ENCODE results near the gene TIMM44.
"Not testable (repeated sequence)": the region's sequence is repeated elsewhere in the genome, so short reads cannot be mapped to it uniquely, and the experiment has no call there.

TIMM44 gene

DNA sequence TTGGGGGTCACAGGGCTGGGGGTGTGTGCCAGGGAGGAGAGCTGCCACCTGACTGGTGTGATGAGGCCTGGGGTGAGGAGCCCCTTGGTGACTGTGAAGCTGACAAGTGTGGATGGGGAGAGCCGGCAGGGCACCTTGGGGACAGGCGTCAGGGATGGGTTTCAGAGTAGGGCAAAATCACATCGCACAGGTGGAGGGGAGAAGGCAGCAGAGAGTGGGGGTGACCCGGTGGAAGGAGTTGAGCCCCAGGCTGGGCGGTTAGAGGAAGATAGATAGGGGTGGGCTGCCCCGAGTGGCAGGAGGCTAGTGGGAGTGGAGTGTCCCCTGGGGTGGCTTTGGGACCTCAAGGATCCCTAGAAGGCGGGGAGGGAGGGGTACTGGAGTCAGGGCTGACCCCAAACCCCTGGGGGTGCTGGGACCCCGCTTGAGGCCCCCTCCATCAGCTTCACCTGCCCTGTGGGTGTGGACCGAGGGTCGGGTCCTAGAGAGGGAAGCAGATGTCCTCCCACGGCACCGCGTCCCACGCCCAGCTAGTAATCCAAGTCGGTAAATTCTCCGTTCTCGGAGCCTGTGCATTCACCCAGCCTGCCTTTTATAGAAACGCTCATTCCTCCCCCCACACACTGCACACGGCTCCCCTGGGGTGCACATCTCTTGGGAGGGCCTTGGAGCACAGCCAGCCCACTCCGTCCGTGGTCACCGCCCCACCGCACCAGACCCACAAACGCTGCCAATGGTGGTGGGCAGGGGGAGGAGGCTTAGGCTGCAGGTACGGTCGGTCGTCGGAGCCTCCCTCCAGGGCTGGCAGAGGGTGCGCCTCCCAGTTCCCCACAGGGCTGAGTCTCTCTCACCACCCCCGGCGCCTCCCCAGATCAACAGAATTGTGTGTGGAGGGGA lies 19.9 kb downstream of the TIMM44 start:
- no peak for DNase-seq

DNA sequence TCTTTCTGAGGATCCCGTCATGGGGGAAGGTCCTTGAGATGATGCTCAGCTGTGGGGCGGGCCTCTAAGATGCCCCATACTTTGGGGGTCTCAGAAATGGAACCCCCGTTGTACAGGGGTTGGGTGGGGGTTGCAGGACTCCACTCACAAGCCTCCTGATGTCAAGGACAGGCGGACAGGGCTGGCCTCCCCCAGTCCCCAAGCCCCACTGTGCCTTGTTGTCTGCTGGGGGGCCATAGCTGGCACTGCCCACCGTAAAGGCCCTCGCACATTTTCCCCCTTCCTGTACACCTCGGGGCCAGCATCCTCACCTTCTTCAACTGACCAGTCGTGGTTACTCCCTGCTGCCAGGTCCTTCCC lies 20.6 kb downstream of the TIMM44 start:
- DNase-seq, result no peak

DNA sequence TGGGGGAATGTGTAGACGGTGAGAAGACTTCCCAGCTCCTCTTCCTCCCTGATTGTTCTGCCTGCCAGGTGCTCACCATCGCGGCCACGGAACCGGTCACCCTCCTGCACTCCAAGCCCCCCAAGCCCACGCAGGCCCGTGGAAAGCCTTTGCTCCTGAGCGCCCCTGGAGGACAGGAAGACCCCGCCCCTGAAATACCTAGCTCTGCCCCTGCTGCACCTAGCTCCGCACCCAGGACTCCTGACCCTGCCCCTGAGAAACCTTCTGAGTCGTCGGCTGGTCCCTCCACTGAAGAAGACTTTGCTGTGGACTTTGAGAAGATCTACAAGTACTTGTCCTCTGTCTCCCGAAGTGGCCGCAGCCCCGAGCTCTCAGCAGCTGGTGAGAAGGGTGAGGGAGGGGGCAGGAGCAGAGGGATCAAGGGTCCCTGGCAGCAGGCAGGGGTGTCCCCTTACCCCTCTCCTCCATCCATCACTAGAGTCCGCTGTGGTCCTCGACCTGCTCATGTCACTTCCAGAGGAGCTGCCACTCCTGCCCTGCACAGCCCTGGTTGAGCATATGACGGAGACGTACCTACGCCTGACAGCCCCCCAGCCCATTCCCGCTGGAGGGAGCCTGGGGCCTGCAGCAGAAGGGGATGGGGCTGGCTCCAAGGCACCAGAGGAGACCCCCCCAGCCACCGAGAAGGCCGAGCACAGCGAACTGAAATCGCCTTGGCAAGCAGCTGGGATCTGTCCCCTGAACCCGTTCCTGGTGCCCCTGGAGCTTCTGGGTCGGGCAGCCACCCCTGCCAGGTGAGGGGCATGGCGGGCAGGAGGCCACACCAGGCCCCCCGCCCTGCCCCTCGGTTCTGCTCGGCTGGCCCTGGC lies 21.3 kb downstream of the TIMM44 start:
- DNase-seq, result no peak

DNA sequence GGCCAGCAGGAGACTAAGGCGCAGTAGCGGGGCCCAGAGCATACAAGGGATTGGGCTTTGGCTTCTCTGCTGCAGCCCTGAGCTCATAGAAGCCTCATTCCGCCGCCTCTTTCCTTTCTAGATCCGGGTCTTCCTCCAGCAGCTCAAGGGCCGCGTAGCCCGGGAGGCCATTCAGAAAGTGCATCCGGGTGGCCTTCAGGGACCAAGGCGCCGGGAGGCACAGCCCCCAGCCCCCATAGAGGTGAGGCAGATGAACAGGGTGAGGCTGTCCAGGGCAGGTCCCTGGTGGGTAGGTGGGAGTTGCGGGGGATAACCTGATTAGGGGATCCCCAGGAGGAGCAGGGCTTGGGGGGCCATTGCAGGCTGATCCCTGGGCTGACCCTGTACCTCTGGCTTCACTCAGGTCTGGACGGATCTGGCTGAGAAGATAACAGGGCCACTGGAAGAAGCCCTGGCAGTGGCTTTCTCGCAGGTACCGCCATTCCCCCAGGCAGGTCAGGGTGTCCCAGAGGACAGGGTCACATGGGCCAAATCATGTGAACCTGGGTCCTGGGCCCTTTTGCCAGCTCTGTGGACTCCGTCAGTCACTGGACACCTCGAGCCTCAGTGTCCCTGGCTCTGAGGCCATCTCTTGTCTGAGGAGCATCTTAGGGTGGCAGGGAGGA lies 22.0 kb downstream of the TIMM44 start:
- no peak for DNase-seq

DNA sequence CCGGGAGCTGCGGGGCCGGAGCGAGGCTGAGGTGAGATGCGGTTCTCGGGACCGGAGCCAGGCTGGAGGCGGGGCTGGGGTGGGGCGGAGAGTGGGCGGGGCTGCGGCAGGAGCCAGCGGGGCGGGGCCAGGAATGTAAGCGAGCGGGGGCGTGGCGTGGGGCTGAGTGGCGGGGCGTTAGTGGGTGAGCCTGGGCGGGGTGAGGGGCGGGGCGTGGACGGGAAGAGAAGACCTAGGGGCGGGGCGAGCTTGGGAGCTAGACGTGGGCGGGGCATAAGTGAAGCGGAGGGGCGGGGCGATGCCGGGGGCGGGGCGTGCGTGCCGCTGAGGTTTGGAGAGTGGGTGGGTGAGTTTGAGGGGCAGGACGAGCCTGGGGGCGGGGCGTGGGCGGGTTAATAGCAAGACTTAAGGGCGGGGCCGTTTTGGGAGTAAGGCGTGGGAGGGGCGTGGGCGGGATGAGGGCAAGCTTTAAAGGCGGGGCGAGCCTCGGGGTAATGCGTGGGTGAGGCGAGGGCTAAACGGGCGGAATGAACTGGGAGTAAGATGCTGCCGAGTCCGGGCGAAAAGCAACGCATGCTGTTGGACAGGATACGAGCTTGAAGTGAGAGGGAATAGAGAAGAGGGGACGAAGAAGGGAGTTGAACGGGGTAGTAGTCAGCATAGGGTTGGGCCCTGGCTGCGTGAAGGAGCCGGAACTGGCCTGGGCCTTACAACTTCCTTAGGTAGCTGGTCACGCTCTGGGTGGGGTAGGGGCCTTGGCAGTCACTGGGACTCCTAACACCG lies 22.8 kb downstream of the TIMM44 start:
- peak; percentile 92 to 97 for DNase-seq

DNA sequence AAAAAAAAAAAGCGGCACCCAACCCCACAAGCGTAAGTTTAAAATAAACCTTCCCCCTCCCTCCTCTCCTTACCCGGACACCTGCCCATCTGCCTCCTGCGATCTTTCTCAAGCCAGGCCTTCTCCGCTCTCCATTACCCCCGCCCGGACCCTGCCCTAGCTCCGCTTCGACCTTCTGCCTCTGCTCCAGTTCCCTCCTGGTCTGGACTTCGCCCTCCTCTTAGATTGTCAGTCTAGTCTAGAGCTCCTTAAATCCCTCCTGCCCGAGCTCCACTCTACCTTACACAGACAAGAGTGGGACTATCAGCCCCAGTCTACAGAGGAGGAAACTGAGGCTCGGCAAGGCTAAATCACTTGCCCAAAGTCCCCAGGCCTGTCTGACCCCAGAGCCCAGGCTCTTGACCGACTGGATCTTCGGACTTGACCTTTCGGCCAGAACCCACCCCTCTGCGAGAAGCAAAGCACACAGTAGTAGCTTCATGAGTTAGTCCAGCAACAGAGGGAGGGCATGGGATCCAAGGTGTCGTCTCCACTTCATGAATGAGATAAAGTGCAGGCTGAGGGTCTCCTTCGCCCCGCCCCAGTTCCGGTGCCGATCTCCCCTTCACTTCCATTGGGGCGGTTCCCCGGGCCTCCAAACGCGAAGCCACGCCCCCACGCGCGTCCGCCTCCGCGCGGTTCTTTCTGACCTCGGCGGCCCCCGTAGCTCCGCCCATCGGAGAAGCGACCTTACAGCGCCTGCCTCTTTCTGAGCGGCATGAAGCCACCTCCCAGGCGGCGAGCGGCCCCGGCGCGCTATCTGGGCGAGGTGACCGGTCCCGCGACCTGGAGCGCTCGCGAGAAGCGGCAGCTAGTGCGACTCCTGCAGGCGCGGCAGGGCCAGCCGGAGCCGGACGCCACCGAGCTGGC lies 23.6 kb downstream of the TIMM44 start, which contains the start of gene SNAPC2:
SNAPC2 (plus strand) TSS at position 729 of the 909 bp plus-strand sequence; CDS start at position 758, 29 bp downstream.
- peak; percentile 89 to 95 for DNase-seq

DNA sequence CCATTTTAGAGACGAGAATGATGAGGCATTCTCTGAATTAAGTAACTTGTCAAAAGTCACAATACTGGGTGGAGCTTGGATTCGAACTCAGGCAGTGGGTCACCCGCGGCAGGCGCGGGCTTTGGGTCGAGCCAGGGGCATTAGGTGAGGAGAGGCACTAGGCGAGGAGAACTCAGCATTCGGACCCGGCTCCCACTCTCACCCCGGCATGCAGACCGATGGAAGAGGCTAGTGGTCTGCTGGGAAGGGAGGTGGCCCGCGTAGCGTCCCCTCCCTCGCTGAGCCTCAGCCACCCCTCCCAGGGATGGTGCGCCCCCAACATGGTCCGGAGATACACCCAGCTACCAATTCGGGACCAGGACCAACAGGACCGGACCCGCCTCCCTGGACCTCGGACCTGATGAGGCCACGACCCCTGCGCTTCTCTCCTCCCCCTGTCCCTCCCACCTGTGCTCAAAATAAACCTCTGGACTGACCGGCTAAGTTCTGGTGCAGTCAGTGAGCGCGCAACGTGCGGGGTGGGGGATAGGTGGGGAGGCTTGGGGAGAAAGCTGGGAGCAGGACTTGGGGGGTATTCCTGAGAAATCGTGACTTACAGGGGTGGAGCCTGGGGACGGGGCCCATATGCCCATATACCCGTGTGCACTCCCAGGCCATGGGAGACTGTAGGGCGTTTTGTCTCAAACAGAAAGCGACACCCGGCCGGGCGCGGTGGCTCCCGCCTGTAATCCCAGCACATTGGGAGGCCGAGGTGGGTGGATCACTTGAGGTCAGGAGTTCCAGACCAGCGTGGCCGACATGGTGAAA lies 24.6 kb downstream of the TIMM44 start:
- DNase-seq, result peak in 1 of 2 experiments; percentile 28

DNA sequence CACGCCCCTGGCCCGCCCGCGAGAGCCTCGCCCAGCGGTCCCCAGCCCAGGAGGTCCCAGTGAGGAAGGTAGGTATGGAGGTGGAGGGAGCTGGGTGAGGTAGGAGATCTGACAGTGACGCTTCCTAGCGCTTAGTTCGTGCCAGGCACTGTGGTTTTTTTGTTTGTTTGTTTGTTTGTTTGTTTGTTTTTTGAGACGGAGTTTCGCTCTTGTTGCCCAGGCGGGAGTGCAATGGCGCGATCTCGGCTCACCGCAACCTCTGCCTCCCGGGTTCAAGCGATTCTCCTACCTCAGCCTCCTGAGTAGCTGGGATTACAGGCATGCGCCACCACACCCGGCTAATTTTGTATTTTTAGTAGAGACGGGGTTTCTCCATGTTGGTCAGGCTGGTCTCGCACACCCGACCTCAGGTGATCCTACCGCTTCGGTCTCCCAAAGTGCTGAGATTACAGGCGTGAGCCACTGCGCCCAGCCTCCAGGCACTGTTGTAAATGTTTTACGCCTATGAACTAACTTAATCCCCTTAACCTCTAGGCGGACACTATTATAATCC lies 25.3 kb downstream of the TIMM44 start:
- DNase-seq, result not testable (repeated sequence)

DNA sequence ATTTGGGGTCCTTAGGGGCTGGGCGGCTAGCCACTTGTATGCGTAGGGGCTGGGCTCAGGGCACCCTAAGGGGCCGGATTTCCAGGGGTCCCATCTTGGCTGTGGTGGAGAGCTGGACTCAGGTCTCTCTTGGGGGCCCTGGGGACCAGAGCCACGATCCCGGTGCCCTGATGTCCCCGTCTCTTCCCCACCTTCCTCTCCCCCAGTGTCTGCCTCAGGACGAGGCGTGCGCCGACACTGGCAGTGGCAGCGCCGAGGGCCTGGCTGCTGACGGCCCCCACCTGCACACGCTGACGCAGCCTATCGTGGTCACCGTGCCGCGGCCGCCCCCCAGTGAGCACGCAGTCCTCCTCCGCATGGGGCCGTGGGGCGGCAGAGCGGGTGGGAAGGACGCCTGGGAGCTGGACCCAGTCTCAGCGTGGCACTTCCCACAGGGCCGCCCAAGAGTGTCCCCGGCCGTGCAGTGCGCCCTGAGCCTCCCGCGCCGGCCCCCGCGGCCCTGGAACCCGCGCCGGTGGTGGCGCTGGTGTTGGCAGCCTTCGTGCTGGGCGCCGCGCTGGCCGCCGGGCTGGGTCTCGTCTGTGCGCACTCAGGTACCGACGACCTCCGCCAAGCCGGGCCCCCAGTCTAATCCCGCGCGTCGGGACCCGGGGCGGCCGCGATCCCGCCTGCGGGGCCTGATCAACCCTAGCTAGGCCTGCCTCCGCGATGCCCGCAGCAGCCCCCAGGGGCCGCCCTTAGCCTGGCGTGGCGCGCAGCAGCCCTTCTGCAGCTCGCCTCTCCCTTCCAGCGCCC lies 26.0 kb downstream of the TIMM44 start:
- DNase-seq, result peak; percentile 37 to 67

DNA sequence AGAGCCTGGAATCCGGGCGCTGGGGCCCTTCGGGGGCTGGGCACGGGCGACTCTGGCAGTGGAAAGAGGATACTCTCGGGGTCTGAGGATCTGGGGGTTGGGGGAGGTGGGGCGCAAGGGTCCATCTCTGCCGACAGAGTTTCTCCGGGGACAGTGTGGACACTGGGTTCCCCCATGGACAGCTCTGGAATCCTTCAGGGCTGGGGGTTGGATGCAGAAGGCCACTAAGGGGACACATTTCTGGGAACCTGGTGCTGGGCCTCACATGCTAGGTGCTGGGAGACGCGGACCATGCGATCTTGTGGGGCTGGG lies 26.6 kb downstream of the TIMM44 start:
- DNase-seq, result no peak

DNA sequence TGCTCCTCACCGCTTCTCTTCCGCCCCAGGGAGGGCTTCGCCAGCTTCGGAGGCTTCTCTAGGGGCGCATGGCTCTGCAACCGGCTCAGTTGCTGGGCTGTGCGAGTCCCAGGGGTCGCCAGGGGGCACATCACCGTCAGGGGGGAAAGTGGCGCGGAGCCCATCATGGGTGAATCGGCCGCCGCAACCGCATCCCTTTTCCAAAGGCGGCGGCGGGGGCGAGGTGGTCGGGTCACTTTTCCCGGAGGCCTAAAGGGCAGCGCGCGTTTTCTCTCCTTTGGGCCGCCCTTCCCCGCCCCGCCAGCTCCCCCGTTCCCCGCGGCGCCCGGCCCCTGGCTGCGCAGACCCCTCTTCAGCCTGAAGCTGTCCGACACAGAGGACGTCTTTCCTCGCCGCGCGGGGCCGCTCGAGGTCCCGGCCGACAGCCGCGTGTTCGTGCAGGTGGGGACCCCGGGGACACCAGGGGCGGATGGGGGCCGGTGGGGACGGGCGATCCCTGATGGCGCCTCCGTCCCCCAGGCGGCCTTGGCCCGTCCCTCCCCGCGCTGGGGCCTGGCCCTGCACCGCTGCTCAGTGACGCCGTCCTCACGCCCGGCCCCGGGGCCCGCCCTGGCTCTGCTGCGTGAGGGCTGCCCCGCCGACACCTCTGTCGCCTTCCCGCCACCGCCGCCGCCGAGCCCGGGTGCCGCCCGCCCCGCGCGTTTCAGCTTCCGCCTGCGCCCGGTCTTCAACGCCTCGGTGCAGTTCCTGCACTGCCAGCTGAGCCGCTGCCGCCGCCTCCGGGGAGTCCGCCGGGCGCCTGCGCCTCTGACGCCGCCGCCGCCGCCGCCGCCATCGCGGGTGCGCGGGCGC lies 27.1 kb downstream of the TIMM44 start:
- peak in 1 of 2 experiments; percentile 51 for DNase-seq

DNA sequence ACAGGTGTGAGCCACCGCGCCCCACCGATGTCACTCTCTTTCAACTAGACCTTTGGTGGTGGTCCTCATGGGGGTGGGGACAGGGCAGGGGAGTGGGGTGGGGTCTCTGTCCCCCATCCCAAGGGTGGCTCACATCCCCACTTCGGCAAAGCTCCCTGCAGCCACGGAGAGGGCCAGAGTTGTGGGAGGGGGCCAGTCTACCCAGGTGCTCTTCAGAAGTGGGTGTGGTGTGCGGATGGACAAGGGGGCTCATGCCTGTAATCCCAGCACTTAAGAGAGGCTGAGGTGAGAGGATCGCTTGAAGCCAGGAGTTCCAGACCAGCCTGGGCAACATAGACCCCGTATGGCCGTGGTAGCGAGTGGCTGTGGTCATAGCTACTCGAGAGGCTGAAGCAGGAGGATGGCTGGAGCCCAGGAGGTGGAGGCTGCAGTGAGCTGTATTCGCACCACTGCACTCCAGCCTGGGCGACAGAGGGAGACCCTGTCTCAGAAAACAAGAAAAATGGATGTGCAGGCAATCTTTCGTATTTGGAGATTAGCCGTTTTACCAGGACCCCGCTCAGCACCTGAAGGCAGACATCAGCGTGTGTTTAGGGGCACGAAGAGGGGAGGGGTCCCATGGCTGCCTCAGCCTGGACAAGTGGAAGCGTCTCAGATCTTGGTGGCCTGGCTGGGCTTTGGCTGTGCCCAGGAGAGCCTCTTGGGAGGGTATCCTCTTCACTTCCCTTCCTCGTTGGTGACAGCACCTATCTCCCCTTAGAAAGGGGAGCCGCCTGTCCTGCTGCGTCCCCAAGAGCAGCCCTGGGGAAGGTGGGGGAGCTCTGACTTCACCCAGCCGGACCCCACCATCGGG lies 28.0 kb downstream of the TIMM44 start:
- no peak for DNase-seq

DNA sequence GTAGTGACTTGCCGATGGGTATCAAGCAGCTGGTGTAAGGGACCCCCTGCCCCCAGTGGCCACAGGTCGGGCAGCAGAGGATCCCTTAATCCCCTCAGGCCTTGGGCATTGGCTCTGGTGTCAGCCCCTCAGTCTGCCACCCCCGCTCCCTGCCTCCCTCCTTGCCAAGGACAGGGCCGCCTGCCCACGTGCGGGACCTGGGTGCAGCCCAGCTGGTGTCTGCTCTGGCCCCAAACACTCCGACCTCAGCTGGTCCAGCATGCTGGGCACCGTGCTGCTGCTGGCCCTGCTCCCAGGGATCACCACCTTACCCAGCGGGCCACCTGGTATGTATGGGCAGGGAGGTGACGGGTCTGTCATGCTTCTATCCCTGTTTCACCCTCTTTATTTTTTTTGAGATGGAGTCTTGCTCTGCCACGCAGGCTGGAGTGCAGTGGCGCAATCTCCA lies 28.8 kb downstream of the TIMM44 start, which contains the start of gene TGFBR3L:
TGFBR3L (plus strand) TSS at position 233 of the 448 bp plus-strand sequence.
- DNase-seq, result peak in 1 of 2 experiments; percentile 20

DNA sequence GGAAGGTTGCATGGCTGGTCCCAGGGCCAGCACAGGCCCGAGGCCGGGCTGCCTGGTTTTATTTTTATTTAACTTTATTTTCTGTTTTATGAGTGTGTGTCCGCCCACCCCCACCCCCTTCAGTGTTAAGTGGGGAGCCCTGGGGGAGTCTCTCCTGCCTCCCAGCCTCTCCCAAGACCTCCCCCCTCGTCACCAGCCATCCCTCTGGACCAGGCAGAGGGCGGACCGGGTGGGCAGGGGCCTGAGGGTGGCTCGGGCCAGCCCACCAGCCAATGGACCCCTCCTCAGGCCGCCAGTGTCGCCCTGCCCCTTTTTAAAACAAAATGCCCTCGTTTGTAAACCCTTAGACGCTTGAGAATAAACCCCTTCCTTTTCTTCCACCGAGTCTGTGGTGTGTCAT lies 29.4 kb downstream of the TIMM44 start:
- DNase-seq, result no peak

DNA sequence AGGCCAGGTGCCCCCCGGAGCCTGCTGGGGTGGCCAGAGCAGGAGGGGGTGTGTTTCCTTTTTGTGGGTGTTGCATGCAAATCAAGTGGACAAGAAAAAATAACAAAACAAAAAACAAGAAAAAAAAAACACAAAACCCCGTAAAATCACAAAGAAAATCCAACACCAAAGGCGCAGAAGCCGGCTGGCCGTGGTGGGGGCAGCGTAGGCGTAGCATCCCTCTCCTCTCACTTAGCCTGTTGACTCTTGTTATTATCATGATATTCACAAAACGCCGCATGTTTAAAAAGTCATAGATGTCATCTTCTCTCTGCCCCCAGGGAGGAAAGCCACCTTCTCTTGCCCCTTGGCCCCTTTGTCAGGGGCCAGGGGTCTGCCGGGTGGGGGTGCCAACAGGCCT lies 29.8 kb downstream of the TIMM44 start:
- DNase-seq, result no peak

DNA sequence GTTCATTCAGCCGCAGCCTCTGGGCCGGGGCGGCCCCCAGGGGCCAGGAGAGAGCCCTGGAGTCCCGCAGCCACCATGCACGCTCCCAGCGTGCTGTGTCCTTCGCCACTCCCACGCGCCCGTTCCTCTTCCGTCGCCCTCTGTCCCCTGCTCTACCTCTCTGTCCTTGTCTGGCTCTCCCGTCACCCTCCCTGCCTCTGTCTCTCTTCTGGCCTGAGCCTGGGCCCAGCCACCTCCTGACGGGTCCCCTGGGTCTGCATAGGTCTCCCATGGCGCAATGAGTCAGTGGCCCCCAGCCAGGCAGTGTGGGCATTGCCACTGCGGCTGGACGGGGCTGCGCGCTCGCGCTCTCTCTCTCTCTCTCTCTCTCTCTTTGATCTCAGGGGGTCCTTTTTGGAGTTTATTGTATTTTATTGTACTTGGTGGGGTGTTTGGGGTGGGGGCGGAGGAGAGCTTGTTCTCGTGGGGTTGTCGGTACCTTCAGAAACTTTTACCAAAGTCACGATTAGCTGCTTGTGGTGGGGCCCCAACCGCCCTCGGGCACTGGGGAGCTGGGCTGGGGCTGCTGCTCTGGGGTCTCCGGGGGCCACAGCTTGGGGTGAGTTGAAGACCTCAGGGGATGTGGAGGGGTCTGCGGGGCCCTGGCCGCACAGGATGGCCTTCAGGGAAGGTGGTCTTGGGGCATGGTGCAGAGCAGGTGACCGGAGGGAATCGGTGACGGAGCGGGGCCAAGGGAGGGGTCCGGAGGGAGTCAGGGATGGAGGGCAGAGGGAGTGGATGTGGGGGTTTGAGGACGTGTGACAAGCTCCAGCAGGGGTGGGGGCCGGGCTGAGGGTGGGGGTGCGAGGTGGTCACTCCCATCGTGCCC lies 30.5 kb downstream of the TIMM44 start:
- no peak for DNase-seq
